HG03097 (cell line): Measurements from ENCODE around the gene BTN3A1.
"Not testable (repeated sequence)": the region's sequence is repeated elsewhere in the genome, so short reads cannot be mapped to it uniquely, and the experiment has no call there.

Experiments
- ATAC-seq: cut with Tn5 transposase; IDR thresholded peaks from one replicate; pipeline ENCODE4 v1.9.1; 2021; ENCODE audit not compliant: unreplicated experiment, low FRiP score

Gene BTN3A1

DNA sequence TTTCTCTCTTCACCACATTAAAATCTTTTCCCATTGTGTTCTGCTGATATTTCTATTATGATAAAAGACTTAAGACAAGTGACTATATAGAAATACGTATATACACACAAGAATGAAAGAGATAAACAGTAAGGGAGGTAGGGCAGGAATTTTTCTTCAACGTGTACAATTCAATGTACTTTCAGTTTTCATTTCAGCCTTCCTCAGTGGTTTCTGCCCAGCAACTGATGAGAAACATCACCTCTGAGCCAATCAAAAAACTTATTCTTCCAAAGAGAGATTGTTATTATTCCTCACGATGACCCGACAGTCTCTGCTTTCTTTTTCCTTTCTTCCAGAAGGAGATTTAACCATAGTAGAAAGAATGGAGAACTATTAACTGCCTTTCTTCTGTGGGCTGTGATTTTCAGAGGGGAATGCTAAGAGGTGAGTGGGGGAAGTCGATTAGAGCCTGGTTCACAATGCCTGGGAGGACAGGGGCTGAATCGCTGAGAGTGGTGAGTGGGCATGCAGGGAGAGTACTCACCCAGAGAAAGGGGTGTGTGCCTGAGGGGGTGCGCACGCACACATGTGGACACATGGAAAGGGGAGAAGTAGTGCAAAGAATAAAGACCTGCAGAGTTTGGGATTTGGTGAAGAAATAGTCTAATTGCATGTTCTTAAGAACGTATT lies at the start of gene BTN3A1:
Gene BTN3A1, plus strand, starts transcription at position 289 of the 672 bp plus-strand sequence. CDS start 3,289 bp downstream, outside the sequence.
- ATAC-seq = peak; percentile 76

DNA sequence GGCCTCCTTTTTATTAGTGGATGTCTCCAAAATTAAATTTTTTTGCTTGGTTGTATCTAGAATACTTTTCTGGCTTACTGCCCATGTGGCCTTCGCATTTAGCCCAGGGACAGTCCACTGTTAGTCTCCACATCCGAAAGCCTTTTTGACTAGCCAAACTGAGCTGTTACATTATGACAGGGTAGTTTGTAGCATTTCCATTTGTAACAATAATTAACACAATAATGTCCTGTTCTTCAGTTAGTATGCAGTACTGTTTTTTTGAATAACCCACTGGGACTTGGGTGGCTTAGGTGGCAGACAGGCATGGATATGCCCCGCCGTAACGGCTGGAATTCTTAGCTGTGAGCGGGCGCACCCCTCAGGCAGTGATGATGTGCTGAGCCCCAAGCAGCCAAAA lies 49.8 kb upstream of the BTN3A1 start:
- no peak for ATAC-seq

DNA sequence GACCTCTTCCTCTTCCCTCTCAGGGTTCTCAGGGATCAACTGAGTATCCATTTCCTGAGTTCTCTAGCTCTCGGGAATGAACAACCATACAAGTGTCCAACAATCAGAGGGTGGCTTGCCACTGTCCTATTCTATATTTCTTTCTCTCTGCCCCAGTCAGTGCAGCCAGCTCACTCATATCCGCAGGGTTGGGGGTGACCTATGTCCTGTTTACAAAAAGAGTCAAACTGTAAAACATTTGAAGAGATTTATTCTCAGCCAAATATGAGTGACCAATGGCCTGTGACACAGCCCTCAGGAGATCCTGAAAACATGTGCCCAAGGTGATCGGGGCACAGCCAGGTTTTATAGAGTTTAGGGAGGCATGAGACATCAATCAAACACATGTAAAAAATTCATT lies 47.9 kb upstream of the BTN3A1 start:
- no peak for ATAC-seq

DNA sequence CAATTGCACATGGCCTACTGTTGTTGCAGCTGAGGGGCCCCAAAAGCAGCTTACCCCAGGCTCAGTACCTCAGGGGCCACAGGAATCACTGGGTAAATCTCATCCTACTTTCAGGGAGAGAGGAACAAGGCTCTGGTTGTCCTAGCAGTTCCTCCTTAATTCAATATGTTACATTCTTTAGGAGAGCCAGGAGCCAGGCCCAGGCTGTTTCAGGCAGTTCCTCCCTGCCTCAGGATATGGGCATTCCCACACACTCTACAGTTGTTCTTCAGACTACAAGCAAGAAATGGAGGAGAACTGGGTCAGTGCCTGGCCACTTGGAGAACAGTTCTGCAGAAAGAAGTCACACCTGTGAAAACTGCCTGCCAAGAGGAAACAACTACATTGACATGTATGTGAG lies 46.7 kb upstream of the BTN3A1 start:
- ATAC-seq = no peak

DNA sequence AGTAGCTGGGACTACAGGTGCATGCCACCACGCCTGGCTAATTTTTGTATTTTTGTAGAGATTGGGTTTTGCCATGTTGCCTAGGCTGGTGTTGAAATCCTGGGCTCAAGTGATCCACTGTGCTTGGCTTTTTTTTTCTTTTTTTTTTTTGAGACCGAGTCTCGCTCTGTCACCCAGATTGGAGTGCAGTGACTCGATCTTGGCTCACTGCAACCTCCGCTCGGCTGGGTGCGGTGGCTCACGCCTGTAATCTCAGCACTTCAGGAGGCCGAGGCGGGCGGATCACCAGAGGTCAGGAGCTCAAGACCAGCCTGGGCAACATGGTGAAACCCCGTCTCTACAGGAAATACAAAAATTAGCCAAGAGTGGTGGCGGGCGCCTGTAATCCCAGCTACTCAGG lies 44.5 kb upstream of the BTN3A1 start:
- not testable (repeated sequence) for ATAC-seq

DNA sequence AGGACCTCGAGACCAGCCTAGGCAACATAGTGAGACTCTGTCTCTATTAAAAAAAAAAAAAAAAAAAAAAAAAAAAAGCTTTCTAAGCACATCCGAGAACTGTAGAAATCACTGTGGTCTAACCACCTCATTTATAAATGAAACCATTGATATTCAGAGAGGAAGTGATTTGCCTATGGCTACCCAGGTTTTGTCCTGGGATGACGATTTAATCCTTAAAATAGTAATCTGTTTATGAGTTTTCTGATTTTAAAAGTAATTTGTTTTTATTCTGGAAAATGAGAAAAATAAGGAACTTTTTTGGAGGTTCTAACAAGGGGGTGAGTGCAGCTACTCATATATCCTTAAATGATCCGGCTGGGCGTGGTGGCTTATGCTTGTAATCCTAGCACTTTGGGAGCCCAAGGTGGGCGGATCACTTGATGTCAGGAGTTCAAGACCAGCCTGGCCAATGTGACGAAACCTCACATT lies 43.5 kb upstream of the BTN3A1 start:
- no peak for ATAC-seq

DNA sequence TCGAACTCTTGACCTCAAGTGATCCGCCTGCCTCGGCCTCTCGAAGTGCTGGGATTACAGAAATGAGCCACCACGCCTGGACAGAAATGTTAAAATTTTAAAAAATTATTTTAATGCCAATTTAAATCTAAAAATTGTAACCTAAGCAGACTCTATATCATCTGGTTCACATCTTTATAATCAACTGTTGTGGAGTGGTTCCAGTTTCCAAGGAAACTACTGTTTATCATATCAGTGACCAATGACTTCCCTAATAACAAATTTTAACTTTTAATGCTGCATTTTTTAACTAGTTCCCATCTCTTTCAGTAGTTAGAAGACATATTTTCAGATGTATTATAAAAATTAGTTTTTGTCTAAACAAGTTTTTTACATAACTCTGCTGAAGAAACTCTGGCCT lies 42.3 kb upstream of the BTN3A1 start:
- no peak for ATAC-seq

DNA sequence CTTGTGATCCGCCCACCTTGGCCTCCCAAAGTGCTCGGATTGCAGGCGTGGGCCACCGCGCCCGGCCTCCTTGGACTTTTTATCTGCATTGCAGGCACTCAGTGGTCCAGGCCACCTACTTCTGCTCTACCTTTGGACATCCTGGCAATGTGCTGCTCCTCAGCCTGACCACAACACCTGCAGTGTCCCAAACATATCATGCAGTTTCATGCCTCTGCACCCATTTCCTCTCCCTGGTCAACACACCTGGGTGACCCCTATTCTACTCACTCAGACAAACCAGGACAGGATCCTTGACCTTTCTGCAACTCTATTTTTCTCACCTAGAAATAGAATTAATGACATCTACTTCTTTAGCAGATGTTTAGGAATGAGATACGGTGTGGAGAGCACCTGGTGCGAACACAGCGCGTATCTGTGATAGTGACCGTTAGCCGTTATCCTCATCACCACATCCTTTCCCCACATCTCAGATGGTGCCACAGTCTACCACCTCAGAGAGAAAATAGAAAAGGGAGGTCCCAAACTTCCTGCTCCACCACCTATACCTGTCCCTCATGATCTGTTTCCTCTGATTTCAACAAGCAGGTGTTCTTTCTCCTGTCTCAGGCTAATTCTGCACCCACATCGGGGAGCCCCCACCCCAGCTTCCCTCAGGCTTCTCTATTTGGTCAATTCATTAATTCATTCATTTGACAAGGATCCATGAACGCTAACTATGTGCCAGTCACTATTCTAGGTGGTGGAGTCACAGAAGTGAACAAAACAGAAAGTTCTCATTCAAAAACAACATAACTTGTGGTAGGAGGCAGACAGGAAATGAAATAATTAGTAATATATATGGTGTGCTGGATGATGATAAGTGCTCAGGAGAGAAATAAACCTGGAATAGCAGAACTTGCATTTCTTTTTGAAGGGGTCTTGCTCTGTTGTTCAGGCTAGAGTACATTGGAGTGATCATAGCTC lies 41.3 kb upstream of the BTN3A1 start:
- peak; percentile 47 for ATAC-seq

DNA sequence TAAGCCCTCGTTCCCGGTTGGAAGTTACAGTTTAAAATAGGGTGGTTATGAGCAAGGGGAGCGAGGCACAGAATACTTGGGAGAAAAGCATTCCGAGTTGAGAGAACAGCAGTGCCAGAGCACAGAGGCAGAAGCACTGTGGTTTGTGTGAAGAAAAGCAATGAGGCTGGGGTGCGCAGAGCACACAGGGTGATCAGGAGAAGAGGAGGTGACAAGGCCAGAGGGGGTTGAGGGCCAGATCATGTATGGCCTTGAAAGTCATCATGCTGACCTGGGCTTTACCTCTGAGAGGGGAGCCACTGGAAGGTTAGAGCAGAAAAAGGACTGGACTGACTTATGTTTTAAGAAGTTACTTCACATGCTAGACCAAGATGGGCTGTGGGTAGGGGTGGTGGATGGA lies 40.5 kb upstream of the BTN3A1 start:
- ATAC-seq = no peak

DNA sequence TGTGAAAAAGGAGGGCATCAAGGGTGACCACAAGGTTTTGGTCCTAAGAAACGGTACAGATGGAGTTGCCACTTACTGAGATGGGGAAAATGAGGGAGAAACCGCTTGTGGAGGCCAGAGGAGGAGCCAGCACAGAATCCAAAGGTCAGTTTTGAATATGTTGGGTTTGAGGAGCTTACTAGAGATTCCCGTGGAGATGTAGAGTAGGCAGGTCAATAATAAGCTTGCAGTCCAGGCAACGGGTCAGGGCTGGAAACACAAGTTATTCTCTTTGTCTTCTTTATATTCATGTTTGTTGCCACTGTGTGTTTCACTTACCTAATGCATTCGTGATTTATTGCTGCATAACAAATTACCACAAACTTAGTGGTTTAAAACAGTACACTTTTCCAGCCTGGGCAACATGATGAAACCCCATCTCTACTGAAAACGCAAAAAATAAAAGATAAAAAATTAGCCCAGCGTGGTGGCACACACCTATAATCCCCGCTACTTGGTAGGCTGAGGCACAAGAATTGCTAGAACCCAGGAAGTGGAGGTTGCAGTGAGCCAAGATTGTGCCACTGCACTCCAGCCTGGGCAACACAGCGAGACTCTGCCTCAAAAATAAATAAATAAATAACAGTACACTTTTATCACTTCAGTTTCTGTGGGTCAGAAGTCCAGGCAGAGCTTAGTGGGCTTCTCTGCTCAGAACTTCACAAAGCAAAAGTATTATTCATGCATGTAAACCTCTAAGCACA lies 39.8 kb upstream of the BTN3A1 start:
- ATAC-seq = no peak

DNA sequence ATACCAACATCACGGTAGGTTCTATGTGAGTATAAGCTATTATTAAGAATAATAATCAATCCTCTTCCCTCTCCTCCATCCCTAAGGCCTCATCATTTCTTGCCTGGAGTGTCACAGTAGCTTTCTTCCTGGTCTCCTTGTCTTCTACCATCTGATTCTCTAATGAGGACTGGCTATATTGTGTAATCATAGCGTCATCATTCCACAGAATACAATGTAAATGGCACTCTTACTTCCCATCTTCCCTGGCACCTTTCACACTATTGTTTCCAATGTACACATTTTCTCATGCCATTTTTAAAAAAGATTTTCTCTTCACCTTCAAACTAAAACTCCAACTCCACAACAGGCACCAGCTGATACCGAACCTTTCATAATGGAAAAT lies 39.2 kb upstream of the BTN3A1 start:
- no peak for ATAC-seq

DNA sequence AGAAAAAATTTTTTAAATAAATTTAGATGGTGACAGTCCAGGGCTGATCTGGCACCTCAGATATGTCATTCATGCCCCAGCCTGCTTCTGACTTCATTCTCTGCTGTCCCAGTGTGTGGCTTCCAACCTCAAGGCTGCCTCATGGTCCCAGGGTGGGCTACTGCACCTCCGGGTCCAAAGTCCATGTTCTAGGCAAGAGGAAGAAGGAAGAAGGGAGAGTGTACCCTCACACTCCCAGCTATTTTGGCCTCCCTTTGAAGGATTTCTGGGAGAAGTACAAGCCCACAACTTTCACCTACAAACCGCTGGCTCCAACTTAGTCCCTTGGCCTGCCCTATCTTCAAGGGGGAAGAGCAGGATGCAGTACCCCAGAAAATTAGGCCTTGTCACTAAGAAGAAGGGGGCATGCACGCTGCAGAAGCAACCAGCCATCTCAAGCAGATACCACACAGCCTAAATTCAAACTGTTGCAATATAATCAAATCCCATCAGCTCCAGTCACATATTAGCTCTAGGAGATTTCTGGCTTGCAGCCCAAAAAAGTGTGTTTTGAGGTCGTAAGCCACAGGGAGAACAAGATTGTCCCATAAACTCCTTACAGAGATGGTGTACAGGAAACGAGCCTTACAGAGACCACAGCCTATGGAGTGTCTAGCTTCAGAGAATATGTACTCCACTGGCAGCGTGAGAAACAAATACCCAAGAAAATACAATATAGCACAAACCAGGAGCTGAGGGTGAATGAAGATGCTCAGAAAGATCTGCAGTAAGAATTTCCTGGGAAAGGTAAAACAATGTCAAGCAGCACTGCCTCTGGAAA lies 38.0 kb upstream of the BTN3A1 start:
- ATAC-seq = no peak

DNA sequence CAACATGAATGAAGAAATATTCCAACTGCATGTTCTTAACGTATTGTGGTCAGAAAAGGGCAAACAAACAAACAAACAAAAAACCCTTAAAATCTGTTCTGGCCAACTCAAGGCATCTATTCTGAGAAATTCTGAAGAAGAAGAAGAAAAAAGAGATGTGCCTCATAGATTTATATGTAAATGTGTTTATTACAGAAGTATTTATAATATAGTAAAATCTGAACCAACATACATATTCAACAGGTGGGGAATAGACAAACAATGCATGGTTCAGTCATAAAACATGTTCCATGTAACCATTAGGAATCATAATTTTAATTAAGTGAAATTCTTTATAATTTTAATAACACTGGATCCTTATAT lies 36.5 kb upstream of the BTN3A1 start:
- no peak for ATAC-seq

DNA sequence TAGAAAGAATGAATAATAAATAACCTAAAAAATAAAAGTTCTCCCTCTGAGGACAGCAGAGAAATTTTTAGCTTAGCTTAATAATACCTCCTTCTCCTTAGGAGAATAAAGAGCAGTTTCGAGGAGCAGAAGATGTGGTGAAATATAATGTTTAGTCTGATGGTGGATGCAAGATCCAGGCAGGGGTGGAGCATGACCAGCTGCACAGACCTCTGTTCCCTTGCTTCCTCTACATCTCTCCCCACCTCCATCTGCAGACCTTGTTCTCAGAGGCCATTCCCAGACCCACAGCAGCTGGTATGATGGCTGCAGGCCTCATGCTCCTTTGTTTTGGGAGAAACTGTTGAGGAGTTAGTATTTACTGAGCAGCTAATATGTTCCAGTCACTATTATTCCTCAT lies 35.6 kb upstream of the BTN3A1 start:
- no peak for ATAC-seq

DNA sequence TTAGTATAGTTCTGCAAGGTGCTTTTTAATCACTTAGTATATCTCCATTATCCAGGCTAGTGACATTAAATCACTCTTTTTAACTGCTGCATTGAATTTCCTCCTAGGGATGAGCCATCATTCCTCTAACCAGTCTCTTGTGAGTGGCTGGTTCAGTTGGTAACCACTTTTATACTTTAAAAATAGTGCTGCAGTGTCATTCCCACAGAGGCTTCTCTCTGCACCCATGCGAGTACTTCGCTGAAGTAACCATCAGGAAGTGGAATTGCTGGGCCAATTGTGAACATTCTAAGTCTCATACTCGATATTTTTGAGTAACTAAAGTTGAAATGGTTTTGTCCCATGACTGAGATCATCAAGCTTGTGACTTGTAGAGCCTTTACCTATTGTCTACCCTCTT lies 35.0 kb upstream of the BTN3A1 start:
- no peak for ATAC-seq

DNA sequence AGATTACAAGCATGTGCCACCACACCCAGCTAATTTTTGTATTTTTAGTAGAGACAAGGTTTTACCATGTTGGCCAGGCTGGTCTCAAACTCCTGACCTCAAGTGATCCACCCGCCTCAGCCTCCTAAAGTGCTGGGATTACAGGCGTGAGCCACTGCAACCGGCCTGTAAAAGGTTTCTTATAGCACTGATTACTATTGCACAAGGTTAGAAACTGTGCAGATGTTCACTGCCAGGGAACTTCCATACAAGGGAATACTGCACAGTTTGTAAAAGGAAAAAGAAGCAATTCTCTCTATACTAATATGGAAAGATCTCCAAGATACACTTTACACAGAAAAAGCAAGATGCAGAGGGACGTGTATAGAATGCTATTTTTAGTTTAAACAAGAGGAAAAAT lies 30.3 kb upstream of the BTN3A1 start:
- not testable (repeated sequence) for ATAC-seq

DNA sequence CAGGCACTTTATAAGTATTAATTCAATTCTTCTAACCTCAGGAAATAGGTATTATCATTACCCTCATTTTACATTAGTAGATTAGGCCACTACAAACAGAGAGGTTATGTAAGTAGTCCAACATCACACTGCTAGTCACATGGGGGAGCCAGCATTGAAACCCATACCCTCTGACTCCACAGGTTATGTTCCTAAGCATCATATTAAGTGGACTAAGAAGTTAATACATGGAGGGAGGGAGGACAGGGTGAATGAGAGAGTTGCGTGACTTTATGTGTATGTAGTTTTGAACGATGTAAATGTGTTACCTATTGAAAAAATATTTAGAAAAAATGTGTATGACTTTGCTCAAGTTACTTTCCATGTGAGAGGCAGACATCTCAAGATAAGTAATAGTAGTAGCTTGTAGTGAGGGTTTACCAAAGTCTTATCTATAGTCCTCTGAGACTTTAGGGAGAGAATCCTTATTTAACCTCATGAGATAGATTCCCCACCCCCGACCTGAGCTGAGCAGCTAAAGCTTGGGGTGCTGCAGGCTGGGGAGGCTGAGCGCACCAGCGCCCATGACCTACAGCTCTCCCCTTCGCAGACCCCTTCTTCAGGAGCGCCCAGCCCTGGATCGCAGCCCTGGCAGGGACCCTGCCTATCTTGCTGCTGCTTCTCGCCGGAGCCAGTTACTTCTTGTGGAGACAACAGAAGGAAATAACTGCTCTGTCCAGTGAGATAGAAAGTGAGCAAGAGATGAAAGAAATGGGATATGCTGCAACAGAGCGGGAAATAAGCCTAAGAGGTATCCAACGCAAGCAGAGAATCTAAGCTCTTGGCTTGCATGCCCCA lies 29.5 kb upstream of the BTN3A1 start:
- no peak for ATAC-seq

DNA sequence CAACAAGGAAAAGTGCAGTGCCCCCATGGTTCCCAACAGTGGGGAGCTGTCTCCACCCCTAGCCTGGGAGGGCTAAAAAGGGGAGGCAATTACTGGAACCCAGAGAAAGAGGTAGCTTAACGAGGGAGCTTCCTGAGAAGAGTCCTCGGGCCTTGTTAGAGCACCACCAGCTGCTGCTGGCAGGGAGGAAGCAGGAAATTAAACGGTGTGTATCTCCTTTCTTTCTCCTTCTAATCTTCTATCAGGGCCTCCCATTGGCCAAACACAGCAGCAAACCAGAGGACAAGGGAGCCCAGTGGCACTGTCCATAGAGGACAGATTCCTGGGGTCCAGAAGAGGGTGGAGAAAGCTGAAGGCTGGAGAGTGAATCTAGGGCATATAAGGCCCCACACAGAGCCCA lies 26.8 kb upstream of the BTN3A1 start:
- ATAC-seq = no peak

DNA sequence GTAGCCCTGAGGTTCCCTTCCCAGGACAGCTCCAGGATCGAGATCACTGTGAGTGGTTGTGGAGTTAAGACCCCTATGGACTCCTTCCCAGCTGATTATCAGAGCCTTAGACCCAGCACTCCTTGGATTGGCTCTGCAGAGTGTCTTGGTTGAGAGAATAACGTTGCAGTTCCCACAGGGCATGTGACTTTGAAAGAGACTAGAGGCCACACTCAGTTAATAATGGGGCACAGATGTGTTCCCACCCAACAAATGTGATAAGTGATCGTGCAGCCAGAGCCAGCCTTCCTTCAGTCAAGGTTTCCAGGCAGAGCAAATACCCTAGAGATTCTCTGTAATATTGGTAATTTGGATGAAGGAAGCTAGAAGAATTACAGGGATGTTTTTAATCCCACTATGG lies 24.4 kb upstream of the BTN3A1 start:
- no peak for ATAC-seq
